Glomerular visceral epithelial cell (primary cell): ENCODE data around the gene SLIT2.

ENCODE experiments used
- DNase-seq: peaks from one replicate; pipeline ENCODE4 v3.0.0-alpha.2; 2016; ENCODE audit errors: extremely low spot score

Gene SLIT2, protein sequence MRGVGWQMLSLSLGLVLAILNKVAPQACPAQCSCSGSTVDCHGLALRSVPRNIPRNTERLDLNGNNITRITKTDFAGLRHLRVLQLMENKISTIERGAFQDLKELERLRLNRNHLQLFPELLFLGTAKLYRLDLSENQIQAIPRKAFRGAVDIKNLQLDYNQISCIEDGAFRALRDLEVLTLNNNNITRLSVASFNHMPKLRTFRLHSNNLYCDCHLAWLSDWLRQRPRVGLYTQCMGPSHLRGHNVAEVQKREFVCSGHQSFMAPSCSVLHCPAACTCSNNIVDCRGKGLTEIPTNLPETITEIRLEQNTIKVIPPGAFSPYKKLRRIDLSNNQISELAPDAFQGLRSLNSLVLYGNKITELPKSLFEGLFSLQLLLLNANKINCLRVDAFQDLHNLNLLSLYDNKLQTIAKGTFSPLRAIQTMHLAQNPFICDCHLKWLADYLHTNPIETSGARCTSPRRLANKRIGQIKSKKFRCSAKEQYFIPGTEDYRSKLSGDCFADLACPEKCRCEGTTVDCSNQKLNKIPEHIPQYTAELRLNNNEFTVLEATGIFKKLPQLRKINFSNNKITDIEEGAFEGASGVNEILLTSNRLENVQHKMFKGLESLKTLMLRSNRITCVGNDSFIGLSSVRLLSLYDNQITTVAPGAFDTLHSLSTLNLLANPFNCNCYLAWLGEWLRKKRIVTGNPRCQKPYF (N-terminal part only)

DNA sequence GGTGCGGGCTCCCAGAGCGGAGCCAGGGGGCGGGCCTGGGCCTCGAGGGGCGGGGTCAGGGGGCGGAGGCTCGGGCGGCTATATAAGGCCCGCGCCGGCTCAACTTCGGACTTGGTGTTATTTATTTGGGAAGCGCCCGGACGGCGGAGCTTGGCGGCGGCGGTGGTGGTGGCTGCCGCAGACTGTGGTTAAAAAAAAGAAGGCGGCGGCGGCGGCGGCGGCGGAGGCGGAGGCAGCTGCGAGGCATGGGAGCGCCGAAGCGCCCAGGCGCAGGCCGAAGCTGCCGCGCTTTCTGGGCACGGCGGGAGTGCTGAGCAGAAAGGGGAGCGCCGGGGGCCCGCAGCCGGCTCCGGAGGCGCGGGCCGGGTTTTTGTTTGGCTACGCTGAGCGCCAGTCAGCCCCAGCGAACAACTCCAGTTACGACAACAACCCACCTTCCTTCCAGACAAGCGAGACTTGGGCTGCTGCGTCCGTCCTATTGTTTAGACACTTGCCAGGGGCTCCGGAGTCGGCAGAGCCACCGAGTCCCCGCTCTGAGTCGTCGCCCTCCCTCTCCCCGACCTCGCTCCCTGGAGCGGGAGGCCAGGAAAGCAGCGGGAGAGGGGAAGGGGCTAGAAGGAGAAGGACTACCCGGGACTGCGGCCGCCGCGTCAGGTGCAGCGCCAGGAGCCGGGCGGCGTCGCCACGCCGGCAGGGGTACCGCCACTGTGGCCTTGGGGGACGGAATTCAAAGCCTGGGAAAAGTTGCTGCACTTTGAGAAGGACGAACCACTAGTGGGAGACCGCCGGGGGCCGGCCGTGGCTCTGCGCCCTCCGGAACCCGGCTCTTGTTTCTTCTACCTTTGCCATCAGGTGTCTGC lies at the start of gene SLIT2:
Gene SLIT2, plus strand, starts transcription at position 110 of the 860 bp plus-strand sequence. CDS start 1,911 bp downstream, outside the sequence.
- peak; percentile 80 for DNase-seq

DNA sequence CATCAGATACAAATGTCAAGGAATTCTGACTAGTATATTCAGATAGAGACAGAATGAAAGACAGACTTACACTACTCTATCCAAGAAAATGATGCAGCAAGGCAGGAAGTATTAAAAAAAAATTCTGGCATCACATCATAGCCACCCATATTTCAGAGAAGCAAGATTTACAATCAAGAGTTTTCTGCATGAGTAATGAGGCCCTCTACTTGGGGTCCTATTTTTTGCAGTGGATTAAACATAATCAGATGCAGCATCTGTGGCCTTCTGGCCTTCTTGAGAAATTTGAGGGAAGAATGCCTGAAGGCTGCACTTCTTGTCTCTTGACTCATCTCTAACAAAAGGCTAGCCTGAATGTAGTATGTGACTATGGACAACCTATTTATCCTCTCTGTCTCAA lies 48.2 kb upstream of the SLIT2 start:
- DNase-seq = peak; percentile 5

DNA sequence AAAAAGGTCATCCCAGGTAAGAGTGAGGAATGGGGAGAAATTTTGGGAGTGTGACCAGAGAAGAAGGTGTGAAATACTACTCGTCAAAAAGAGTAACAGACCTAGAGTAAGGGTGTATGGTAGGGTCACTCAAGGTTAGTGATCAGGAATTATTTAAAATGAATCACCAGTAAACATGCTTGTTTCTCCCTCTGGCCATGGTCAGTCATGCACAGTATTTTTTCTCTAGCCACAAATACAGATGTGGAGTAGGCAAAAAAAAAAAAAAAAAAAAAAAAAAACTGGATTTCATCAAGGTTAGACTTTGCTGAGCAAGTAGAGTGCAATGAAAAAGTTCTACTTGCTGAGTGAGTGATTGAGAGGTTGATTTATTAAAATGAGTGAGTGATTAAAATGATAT lies 34.2 kb upstream of the SLIT2 start:
- DNase-seq = no peak

DNA sequence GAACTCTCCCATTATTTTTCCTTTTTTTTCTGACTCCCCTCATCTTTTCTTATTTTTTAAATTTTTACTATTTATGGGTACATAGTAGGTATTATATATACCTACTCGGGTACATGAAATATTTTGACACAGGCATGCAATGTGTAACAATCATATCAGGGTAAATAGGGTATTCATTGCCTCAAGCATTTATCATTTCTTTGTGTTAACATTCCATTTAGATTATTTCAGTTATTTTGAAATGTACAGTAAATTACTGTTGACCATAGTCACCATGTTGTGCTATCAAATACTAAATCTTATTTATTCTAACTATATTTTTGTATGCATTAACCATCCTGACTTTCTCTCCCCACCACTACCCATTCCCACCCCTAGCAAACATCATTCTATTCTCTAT lies 33.8 kb upstream of the SLIT2 start:
- no peak for DNase-seq

DNA sequence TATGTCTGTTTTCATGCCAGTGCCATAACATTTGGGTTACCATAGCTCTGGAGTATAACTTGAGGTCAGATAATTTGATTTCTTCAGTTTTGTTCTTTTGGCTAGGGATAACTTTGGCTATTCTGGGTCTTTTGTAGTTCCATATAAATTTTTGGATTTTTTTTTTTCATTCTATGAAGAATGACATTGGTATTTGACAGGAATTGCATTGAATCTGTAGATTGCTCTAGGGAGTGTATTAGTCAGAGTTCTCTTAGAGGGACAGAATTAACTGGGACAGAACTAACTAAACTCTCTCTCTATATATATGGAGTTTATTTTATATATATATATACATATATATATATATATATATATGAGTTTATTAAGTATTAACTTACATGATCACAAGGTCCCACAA lies 32.2 kb upstream of the SLIT2 start:
- no peak for DNase-seq

DNA sequence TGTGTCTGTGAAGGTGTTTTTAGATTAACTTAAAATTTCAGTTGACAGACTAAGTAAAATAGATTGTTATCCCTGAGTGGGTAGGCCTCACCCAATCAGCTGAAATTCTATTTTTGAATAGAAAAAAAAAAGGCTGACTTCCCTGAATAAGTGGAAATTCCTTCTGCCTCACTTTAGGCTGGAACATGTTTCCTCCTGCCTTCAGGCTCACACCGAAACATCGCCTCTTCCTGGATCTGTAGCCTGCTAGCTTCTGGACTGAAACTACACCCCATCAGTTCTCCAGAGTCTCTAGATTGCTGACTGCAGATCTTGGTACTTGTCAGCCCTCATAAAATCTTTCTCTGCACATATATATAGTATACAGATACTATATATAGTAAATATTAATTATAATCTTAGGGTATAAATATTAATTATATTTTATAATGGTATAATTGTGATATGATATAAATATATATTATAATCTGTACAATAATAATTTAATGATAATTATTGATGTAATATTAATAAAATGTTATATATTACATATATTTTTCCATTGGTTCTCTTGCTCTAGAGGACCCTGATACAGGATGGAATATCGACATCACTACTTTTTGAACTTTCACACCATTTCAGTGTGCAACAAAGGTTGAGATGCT lies 13.7 kb upstream of the SLIT2 start:
- DNase-seq = no peak

DNA sequence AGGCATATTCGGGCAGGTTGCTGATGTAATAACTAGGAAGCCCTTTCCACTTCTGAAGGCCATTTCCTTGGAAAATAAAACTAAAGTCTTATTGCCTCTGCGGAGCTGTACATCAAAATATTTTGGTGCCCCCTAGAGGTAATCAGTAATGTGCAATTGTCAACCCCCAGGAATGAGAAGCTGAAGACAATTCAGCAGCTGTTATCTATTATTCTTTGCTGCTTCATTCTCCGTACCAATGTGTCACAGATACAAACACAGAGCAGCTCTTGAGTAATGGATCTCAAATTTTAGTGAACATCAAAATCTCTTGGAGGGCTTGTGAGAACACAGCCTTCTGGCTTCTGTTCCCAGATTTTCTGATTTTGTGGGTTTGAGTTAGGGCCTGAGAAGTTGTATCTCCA lies 3.5 kb upstream of the SLIT2 start:
- peak; percentile 60 for DNase-seq

DNA sequence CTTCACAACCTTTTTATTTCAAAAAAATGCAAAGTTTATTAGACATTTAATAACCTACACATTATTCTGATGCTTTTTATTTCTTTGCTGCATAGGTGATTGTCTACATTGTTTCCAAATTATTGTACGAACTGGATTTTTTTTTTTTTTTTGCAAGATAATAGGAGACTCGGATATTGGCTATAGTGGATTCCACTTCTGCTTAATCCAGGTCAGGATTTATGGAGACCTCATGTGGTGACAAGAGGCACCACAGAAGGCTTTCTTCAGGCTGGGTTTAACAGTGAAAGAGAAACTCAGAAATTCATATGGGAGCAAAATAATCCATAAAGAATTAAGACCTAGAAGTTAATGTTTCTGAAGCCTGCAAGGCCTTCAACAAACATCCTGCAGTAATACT lies 2.4 kb upstream of the SLIT2 start:
- peak; percentile 21 for DNase-seq

DNA sequence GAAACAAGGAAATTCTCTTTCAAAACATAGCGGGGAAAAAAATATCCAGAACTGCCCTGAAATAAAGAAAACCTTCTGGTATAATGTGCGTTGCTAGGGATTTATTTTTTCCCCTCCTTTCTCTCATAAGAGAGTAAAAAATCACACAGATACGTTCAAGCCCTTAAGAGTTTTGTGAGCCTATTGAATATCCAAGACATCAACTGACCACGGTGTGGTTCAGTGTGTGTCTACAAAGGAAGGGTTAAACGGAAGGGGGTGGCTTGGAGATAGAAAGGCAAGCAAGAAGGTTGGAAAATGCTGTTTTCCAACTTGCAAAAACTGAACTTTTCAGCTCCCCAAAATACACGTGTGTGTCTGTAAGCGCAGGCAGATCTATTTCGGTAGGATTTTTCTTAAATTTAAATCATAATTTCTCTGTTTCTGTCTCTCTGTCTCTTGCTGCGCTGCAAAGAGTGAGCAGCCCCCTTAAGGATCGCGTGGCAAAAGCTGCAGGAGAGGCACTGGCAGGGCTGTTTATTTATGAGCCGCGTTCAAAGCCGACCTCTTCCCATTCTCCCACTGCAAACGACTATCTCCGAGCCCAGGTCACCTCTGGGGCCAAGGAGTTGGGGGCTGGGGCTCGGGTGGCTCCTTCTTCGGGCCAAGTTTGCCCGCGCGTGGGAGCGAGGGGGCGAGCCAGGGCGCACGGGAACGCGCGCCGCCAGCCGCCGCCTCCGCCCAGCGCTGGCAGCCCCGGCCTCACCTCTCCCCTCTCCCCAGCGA lies 492 bp upstream of the SLIT2 start:
- DNase-seq = no peak

DNA sequence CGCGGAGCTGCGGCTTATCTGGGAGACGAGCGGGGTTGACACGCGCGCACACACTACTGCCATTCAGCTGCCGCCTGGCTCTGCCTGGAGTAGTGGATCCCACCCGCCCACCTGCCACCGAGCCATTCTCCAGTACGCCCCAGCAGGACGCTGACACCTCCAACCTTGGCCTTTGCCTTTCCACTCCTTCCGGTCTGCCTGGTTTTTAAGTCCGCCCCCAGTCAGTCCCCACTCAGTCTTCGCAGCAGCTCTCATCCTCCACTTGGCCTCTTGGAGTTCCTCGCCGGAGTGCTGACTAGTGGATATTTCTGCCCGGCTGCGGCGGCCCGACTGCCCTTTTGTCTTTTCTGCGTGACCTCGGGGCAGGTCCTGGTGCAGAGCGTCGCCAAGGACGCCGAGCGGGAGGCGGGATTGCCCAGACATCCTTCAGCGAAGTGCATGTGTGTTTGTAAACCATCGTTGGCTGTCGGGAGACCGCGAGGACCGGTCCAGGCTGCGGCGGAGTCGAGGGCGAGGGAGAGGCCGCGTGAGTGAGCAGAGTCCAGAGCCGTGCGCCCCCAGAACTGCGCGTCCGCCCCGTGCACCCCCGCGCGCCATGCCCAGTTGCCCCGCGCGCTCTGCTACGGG lies 1.1 kb downstream of the SLIT2 start:
- DNase-seq = peak; percentile 31

DNA sequence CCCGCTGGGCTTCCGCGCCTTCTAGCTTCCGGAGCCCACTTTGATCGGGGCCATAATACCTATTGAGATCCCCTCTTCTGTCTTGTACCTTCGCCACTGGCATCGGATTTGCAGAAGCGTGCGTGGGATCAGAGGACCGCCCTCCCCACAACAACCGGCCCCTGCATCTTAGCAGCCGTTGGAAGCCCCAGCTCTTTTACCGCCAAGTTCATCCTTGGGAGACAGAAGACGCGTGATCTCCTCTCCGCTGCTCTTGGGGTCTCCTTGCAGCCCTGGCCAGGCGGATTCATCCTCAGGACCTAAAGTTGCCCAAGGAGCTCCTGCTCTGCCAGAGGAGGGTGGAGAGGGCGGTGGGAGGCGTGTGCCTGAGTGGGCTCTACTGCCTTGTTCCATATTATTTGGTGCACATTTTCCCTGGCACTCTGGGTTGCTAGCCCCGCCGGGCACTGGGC lies 1.6 kb downstream of the SLIT2 start:
- peak; percentile 2 for DNase-seq

DNA sequence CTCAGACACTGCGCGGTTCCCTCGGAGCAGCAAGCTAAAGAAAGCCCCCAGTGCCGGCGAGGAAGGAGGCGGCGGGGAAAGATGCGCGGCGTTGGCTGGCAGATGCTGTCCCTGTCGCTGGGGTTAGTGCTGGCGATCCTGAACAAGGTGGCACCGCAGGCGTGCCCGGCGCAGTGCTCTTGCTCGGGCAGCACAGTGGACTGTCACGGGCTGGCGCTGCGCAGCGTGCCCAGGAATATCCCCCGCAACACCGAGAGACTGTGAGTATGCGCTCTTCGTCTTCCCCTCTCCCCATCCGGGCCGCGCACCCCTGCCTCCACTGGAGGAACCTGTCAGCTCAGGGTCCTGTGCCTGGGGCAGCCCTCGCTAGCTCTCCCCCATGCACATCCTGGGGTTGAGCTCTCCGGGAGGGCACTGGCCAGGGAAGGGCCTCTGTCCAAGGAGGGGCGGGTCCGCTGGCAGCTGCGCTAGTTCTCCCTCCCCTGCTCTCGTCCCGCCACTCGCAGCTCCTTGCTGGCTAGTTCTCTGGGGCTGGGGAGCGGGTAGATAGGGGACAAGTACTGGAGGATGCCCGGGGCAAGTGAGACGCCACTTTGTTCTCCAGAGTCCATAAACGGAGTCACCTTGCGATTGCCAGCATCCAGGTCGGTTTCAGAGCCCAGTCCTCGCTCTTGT lies 2.2 kb downstream of the SLIT2 start:
- DNase-seq = peak; percentile 38

DNA sequence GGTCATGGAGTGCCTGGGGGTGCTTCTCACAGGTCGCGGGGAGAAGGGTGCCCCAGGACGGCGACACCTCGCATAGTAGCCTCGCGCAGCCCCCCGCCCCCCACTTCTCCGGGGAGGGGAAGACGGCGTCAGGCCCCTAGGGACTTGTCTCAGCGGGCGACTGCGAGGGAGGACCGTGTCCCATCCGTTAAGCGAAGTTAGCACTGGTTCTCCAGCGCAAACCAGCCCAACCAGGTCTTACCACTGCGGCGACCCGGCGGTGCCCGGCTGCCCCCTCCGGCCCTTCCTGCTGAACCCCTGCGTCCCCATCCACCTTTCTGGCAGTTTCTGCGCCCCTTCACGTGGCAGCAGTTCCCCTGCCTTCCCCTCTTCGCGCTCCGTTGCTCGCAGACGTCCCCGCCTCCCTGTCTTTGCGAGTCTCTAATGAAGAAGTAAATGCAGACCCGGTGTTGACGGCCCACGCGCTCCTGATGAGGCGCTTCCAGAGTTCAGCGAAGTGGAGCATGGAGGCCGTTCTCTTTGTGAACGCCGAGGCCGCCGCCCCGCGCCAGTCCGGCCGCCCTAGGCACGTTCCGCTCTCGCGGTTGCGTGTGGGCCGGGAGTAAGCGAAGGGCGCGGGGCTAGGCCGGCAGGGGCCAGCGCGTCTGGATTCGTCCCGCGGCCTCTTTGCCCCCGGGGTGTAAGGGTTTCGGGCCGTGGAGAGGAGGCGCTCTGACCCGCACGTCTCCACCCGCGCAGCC lies 3.0 kb downstream of the SLIT2 start:
- peak; percentile 7 for DNase-seq

DNA sequence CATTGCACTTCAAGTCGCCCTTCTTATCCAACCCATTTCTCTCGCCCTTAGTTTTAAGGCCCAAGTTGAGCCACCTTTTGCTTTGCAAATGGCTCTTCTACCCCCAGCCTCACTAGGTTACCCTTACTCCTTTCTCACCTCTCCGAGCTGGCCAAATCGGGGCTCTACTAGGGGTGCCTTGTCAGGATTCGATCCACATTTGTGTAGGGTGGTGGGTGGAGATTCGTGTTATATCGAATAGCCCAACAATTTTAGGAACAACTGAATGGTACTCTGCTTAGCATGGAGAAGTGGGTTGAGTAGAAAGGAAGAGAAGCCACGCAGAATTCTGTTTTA lies 3.5 kb downstream of the SLIT2 start:
- DNase-seq = no peak

DNA sequence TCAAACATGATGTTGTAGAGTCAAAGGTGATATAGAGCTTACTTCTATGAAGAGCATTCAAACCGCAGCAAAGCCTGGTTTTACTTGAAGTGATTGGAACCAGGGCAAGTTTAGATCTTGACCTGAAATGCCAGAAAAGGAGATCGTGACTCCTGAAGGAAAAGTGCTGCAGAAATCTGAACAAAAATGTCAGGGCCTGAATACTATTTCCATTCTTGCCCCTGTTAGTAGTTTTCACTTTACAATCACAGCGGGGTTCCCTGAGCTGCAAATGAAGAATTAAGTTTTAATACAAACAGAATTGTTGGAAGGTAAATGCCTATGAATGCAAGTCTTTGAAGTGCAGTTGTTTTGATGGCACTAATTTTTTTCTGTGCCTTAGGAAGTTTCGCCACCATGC lies 4.1 kb downstream of the SLIT2 start:
- no peak for DNase-seq

DNA sequence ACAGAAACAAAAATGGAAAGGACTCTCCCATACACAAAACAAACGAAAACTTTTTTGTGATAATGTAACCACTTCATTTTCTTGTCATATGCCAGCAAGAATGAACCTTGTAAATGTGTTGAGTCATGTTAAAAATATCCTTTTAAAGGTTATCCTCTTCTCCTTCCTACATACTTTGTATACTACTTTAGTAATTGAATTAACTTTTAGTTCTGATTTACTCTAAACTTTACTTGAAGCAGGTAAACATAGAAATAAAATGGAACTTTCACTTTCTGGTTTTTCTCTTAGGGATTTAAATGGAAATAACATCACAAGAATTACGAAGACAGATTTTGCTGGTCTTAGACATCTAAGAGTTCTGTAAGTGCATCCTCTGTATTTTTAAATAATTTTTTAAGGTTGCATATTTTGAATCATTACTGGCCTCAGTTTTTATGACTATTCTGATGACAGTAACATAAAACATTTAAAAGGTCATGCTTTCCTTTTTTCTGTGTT lies 4.7 kb downstream of the SLIT2 start:
- no peak for DNase-seq

DNA sequence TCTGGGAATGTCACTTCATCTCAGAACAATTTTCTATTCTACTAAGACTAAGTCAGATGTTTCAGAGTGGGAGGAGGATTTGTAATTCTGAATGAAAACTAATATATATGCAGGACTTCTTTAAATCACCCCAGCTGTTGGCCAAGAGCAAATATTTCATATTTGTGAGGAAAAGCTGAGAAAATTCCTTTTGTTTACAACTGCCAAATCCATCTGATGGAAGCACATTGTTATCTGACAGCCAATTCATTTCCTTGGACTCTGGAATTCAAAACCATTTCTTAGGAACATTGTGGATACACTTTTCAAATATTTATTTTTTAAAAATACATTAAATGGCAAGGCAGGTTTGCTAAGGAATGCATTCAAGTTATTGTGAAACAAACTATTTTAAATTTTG lies 8.0 kb downstream of the SLIT2 start:
- DNase-seq = no peak

DNA sequence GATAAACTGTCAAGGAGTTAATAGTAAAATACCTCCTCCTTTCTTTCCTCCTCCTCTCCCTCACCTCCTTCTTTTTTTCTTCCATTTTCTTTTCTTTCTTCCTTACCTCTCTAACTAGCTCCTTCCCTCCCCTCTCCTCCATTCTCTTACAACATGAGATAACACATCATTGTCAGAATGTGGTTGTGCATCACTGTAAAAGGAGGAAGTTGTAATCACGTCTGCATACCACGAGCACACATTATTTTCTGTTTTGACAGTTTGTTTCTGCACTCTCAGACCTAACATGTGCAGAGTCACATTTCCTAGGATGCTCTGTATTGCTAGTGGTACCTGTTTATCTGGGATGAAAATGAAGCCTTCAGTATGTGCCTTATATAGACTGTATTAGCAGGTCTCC lies 9.1 kb downstream of the SLIT2 start:
- DNase-seq = no peak

DNA sequence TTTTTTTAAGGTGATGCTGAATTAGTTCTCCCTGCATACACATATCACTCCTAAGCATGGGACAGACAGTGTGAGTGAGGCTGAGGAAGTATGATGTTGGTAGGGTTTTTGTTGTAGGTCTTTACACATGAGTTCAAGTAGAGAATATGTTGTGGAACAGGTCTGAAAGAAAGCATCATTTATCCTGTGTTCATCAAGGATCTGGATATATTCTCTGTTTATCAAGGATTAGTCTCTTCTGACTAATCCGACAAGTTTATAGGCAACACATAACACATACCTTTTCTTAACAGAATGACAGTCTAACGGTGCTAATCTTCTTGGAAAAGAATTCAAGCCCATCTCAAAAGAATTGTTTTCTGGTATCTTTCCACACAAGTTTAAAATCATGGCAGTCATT lies 10.5 kb downstream of the SLIT2 start:
- DNase-seq = no peak
